ENCODE results near the gene BRD3. TPM values are rescaled to one million over a fixed set of nuclear protein-coding genes. Genes with fewer than 3 reads are reported as not detected.
"Not testable (repeated sequence)": the region's sequence is repeated elsewhere in the genome, so short reads cannot be mapped to it uniquely, and the experiment has no call there.

BRD3 gene
- total RNA-seq, 2 experiments from 2014 or later: 34.2 to 36.6 TPM

GRCh38 chr9:134076644-134077043 is 8.8 kb upstream of the BRD3 start:
- peaks cover 6% of the 10 kb centered on the region for H3K27me3 Mint-ChIP-seq (ENCODE audit: low read depth)
- H3K27ac Mint-ChIP-seq: no peak overlapping the region
- no peak overlapping the region for H3K4me3 Mint-ChIP-seq
- peaks cover 25% of the 10 kb centered on the region for H3K9me3 Mint-ChIP-seq
- no peaks in the 10 kb centered on the region for H3K4me1 Mint-ChIP-seq (ENCODE audit: low read depth)
- intact Hi-C loops (cut with micrococcal nuclease): no loop called here
- CTCF ChIA-PET: no interaction called here
- peaks cover 8% of the 10 kb centered on the region for H3K36me3 Mint-ChIP-seq (ENCODE audit: low read depth)
- DNase-seq: no peak

- CTCF ChIA-PET; H3K4me1 Mint-ChIP-seq (ENCODE audit: low read depth); H3K27me3 Mint-ChIP-seq (ENCODE audit: low read depth); H3K4me3 Mint-ChIP-seq; H3K36me3 Mint-ChIP-seq (ENCODE audit: low read depth); DNase-seq; intact Hi-C loops (cut with micrococcal nuclease); H3K27ac Mint-ChIP-seq: not testable (repeated sequence)
- H3K9me3 Mint-ChIP-seq: peaks cover 25% of the 10 kb centered on the region
These were observed 7.9 kb upstream of the BRD3 start for GRCh38 chr9:134075689-134076088.

GRCh38 chr9:134073500-134073899 is 5.7 kb upstream of the BRD3 start:
- Mint-ChIP-seq H3K27ac (no peak overlapping the region), H3K27me3 (ENCODE audit: low read depth) (peaks cover 13% of the 10 kb centered on the region), H3K4me1 (ENCODE audit: low read depth) (peaks cover 5% of the 10 kb centered on the region), H3K9me3 (peaks cover 13% of the 10 kb centered on the region), H3K4me3 (no peak overlapping the region), H3K36me3 (ENCODE audit: low read depth) (peaks cover 7% of the 10 kb centered on the region)
- CTCF ChIA-PET: no interaction called here
- intact Hi-C loops (cut with micrococcal nuclease): no loop called here
- no peak for DNase-seq

- Mint-ChIP-seq H3K9me3 (peaks cover 13% of the 10 kb centered on the region), H3K27me3 (ENCODE audit: low read depth) (peaks cover 13% of the 10 kb centered on the region)
- H3K27ac Mint-ChIP-seq; H3K4me3 Mint-ChIP-seq; intact Hi-C loops (cut with micrococcal nuclease); H3K36me3 Mint-ChIP-seq (ENCODE audit: low read depth); H3K4me1 Mint-ChIP-seq (ENCODE audit: low read depth); DNase-seq: not testable (repeated sequence)
- CTCF ChIA-PET: interaction anchor here (0.6 kb wide), 1 partner anchor 92 kb away, joined by 6 read pairs; the partner anchor contains the start of gene RNU6ATAC
These were observed 4.9 kb upstream of the BRD3 start for GRCh38 chr9:134072683-134073082.

- intact Hi-C loops (cut with micrococcal nuclease): no loop called here
- peaks cover 4% of the 10 kb centered on the region for H3K36me3 Mint-ChIP-seq (ENCODE audit: low read depth)
- DNase-seq: no peak
- H3K27ac Mint-ChIP-seq: no peak overlapping the region
- H3K4me3 Mint-ChIP-seq: no peak overlapping the region
- H3K27me3 Mint-ChIP-seq (ENCODE audit: low read depth): peaks cover 13% of the 10 kb centered on the region
- CTCF ChIA-PET: interaction anchor here (0.9 kb wide), 1 partner anchor 27 kb away, joined by 6 read pairs; no protein-coding TSS in a partner anchor
- peaks cover 7% of the 10 kb centered on the region for H3K4me1 Mint-ChIP-seq (ENCODE audit: low read depth)
- peaks cover 5% of the 10 kb centered on the region for H3K9me3 Mint-ChIP-seq
These were observed 3.3 kb upstream of the BRD3 start for GRCh38 chr9:134071149-134071548.

GRCh38 chr9:134069480-134070399 is 1.9 kb upstream of the BRD3 start:
- intact Hi-C loops (cut with micrococcal nuclease): loop anchor here (2.0 to 10.0 kb wide), 3 partner anchors 29 to 925 kb away; no protein-coding TSS in a partner anchor
- H3K36me3 Mint-ChIP-seq (ENCODE audit: low read depth): peaks cover 6% of the 10 kb centered on the region
- peaks cover 3% of the 10 kb centered on the region for H3K9me3 Mint-ChIP-seq
- H3K4me3 Mint-ChIP-seq: peak overlapping the region; percentile 74
- H3K27ac Mint-ChIP-seq: no peak overlapping the region
- H3K4me1 Mint-ChIP-seq (ENCODE audit: low read depth): peaks cover 21% of the 10 kb centered on the region
- CTCF ChIA-PET: no interaction called here
- peaks cover 13% of the 10 kb centered on the region for H3K27me3 Mint-ChIP-seq (ENCODE audit: low read depth)
- DNase-seq: no peak

- H3K9me3 Mint-ChIP-seq: no peaks in the 10 kb centered on the region
- intact Hi-C loops (cut with micrococcal nuclease): loop anchor here (1.0 to 10.0 kb wide), 7 partner anchors 30 to 924 kb away; partner anchors contain the start of genes BRD3OS, RNU6ATAC and VAV2
- H3K27me3 Mint-ChIP-seq (ENCODE audit: low read depth): peaks cover 13% of the 10 kb centered on the region
- peak overlapping the region; percentile 75 for H3K27ac Mint-ChIP-seq
- peaks cover 2% of the 10 kb centered on the region for H3K36me3 Mint-ChIP-seq (ENCODE audit: low read depth)
- H3K4me1 Mint-ChIP-seq (ENCODE audit: low read depth): peaks cover 24% of the 10 kb centered on the region
- no peak for DNase-seq
- CTCF ChIA-PET: interaction anchor here (0.7 kb wide), 1 partner anchor 1045 kb away, joined by 3 read pairs; no protein-coding TSS in a partner anchor
- peak overlapping the region; percentile 74 for H3K4me3 Mint-ChIP-seq
These were observed 1.1 kb upstream of the BRD3 start for GRCh38 chr9:134068744-134069479.

- Mint-ChIP-seq H3K27ac (peak overlapping the region; percentile 80), H3K4me1 (ENCODE audit: low read depth) (peaks cover 31% of the 10 kb centered on the region), H3K36me3 (ENCODE audit: low read depth) (peaks cover 2% of the 10 kb centered on the region), H3K4me3 (peak overlapping the region; percentile 87), H3K27me3 (ENCODE audit: low read depth) (peaks cover 12% of the 10 kb centered on the region), H3K9me3 (no peaks in the 10 kb centered on the region)
- intact Hi-C loops (cut with micrococcal nuclease): loop anchor here (2.0 to 10.0 kb wide), 3 partner anchors 330 to 922 kb away; no protein-coding TSS in a partner anchor
- CTCF ChIA-PET: no interaction called here
- DNase-seq: peak; percentile 41
These were observed 644 bp downstream of the BRD3 start for GRCh38 chr9:134066913-134067851.

- Mint-ChIP-seq H3K27me3 (ENCODE audit: low read depth) (peaks cover 11% of the 10 kb centered on the region), H3K36me3 (ENCODE audit: low read depth) (peaks cover 2% of the 10 kb centered on the region), H3K4me3 (peak overlapping the region; percentile 87), H3K27ac (peak overlapping the region; percentile 92), H3K9me3 (no peaks in the 10 kb centered on the region), H3K4me1 (ENCODE audit: low read depth) (peaks cover 32% of the 10 kb centered on the region)
- intact Hi-C loops (cut with micrococcal nuclease): loop anchor here (2.0 to 10.0 kb wide), 3 partner anchors 330 to 922 kb away; no protein-coding TSS in a partner anchor
- peak; percentile 22 for DNase-seq
- CTCF ChIA-PET: no interaction called here
These were observed 1.3 kb downstream of the BRD3 start for GRCh38 chr9:134066526-134066912.

GRCh38 chr9:134065612-134066419 is 2.0 kb downstream of the BRD3 start:
- peak; percentile 87 for DNase-seq
- H3K36me3 Mint-ChIP-seq (ENCODE audit: low read depth): peaks cover 2% of the 10 kb centered on the region
- H3K27me3 Mint-ChIP-seq (ENCODE audit: low read depth): peaks cover 9% of the 10 kb centered on the region
- peak overlapping the region; percentile 87 for H3K4me3 Mint-ChIP-seq
- intact Hi-C loops (cut with micrococcal nuclease): loop anchor here (2.0 to 10.0 kb wide), 3 partner anchors 331 to 921 kb away; no protein-coding TSS in a partner anchor
- H3K4me1 Mint-ChIP-seq (ENCODE audit: low read depth): peaks cover 37% of the 10 kb centered on the region
- CTCF ChIA-PET: interaction anchor here (0.8 to 1.2 kb wide), 3 partner anchors 65 to 97 kb away, joined by 3 to 4 read pairs (median 3); no protein-coding TSS in a partner anchor
- peak overlapping the region; percentile 92 for H3K27ac Mint-ChIP-seq
- no peaks in the 10 kb centered on the region for H3K9me3 Mint-ChIP-seq

- Mint-ChIP-seq H3K4me1 (ENCODE audit: low read depth) (peaks cover 47% of the 10 kb centered on the region), H3K9me3 (no peaks in the 10 kb centered on the region), H3K4me3 (peak overlapping the region; percentile 87), H3K27ac (no peak overlapping the region), H3K27me3 (ENCODE audit: low read depth) (no peaks in the 10 kb centered on the region), H3K36me3 (ENCODE audit: low read depth) (peaks cover 2% of the 10 kb centered on the region)
- no peak for DNase-seq
- CTCF ChIA-PET: interaction anchor here (0.7 to 1.2 kb wide), 2 partner anchors 99 to 106 kb away, joined by 4 read pairs; no protein-coding TSS in a partner anchor
- intact Hi-C loops (cut with micrococcal nuclease): loop anchor here (5.0 to 10.0 kb wide), 2 partner anchors 692 to 920 kb away; no protein-coding TSS in a partner anchor
These were observed 3.1 kb downstream of the BRD3 start for GRCh38 chr9:134064711-134065110.
